DOHH2 (cell line): ENCODE data around the gene CACNA1B.

Experiments
- H3F3A ChIP-seq: fragments of 200-600 bp; sonication (generic), shearing (Covaris generic); 2 replicates; pipeline ENCODE4 v1.6.0; 2016; ENCODE audit warnings: antibody characterized with exemption, mild to moderate bottlenecking; ENCODE audit not compliant: control insufficient read depth, insufficient read depth
- H3K27ac ChIP-seq: fragments of 200-600 bp; sonication (generic); 2 replicates; pipeline ENCODE4 v1.5.1; 2014; ENCODE audit warnings: low read depth, mild to moderate bottlenecking, low read length, moderate library complexity
- H3K27me3 ChIP-seq: fragments of 200-600 bp; sonication (generic); 2 replicates; pipeline ENCODE4 v1.6.1; 2014; ENCODE audit warnings: mild to moderate bottlenecking, low read length, mixed read lengths; ENCODE audit not compliant: control insufficient read depth
- H3K36me3 ChIP-seq: fragments of 200-600 bp; sonication (generic); 2 replicates; pipeline ENCODE4 v1.6.1; 2014; ENCODE audit warnings: mild to moderate bottlenecking, low read length, moderate library complexity, mixed read lengths; ENCODE audit not compliant: control insufficient read depth
- H3K4me1 ChIP-seq: fragments of 200-600 bp; sonication (generic); 2 replicates; pipeline ENCODE4 v1.6.1; 2014; ENCODE audit warnings: mild to moderate bottlenecking, low read length, mixed read lengths; ENCODE audit not compliant: control insufficient read depth
- H3K4me2 ChIP-seq: fragments of 200-600 bp; sonication (generic); 2 replicates; pipeline ENCODE4 v1.6.0; 2014; ENCODE audit warnings: mild to moderate bottlenecking, low read length, moderate library complexity
- H3K4me3 ChIP-seq: fragments of 200-600 bp; sonication (generic); 2 replicates; pipeline ENCODE4 v1.5.1; 2014; ENCODE audit warnings: mild to moderate bottlenecking, low read length, mixed read lengths
- H3K79me2 ChIP-seq: fragments of 200-600 bp; sonication (generic); 2 replicates; pipeline ENCODE4 v1.6.1; 2014; ENCODE audit warnings: mild to moderate bottlenecking, low read length, mixed read lengths; ENCODE audit not compliant: control insufficient read depth
- H3K9me2 ChIP-seq: fragments of 200-600 bp; sonication (generic); replicated peaks from 2 replicates; pipeline ENCODE4 v1.6.1; 2014; ENCODE audit warnings: mild to moderate bottlenecking, low read length, mixed read lengths; ENCODE audit not compliant: control insufficient read depth
- H3K9me3 ChIP-seq: fragments of 200-600 bp; sonication (generic); 2 replicates; pipeline ENCODE4 v1.6.1; 2014; ENCODE audit warnings: antibody characterized with exemption, low read length, mixed read lengths; ENCODE audit not compliant: control insufficient read depth, insufficient read depth
- H4K20me1 ChIP-seq: fragments of 200-600 bp; sonication (generic); 2 replicates; pipeline ENCODE4 v1.6.0; 2014; ENCODE audit warnings: low read depth, mild to moderate bottlenecking, antibody characterized with exemption, low read length, moderate library complexity; ENCODE audit not compliant: control insufficient read depth, insufficient read depth
- CTCF ChIP-seq: fragments of 200-600 bp; sonication (generic); IDR thresholded peaks from one replicate; pipeline ENCODE4 v1.5.1; 2014; ENCODE audit warnings: antibody characterized with exemption, mild to moderate bottlenecking, low read depth, low read length; ENCODE audit not compliant: poor library complexity, severe bottlenecking
- EZH2phosphoT487 ChIP-seq: fragments of 200-600 bp; sonication (generic); IDR thresholded peaks from 2 replicates; pipeline ENCODE4 v1.6.1; 2017; ENCODE audit warnings: borderline replicate concordance, mild to moderate bottlenecking, antibody characterized with exemption, low read length, moderate library complexity, mixed read lengths

Gene CACNA1B

GRCh38 chr9:138021251-138022056 lies 143.9 kb downstream of the CACNA1B start:
- Histone ChIP-seq H3K4me3 (no peak overlapping the region), H3F3A (no peaks in the 10 kb centered on the region), H4K20me1 (no peaks in the 10 kb centered on the region), H3K4me1 (peaks cover 4% of the 10 kb centered on the region), H3K27ac (no peak overlapping the region), H3K27me3 (no peaks in the 10 kb centered on the region), H3K4me2 (no peak overlapping the region), H3K9me3 (no peaks in the 10 kb centered on the region), H3K9me2 (no peaks in the 10 kb centered on the region), H3K79me2 (no peaks in the 10 kb centered on the region), H3K36me3 (no peaks in the 10 kb centered on the region)
- TF ChIP-seq EZH2phosphoT487 (no peak), CTCF (no peak)

DNA sequence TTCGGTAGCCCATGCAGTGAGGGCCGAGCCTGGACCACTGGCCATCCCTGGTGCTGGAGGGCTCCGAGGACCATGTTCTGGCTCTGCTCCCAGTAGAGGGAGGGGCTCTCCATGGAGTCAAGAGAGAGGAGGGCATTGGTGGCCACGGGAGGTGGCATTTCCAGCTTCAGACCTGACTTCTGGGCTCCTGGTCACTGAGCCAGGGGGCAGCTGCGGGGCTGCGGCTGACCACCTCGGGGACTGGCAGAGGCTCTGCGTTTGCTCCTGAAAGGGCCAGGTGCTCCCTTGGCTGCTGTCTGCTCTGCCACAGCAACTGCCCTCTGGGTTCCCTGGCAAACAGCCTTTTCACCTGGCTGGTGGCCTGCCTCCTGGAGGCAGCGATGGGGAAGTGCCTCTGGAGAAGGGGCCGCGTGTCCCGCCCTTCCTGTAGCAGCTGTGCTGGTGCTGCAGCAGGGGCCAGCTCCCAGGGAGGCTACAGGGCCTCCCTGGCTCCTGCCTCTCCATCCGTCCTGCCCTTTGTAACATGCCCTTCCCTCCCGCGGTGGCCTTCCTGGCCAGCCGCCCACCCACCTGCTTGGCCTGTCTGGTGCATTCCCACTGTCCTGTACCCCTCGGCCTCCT lies 144.6 kb downstream of the CACNA1B start:
- peak; percentile 31 for TF ChIP-seq CTCF
- no peak for TF ChIP-seq EZH2phosphoT487
- H3K4me1 ChIP-seq: peaks cover 4% of the 10 kb centered on the region
- H4K20me1 ChIP-seq: no peaks in the 10 kb centered on the region
- H3K9me3 ChIP-seq: no peaks in the 10 kb centered on the region
- no peaks in the 10 kb centered on the region for H3K79me2 ChIP-seq
- H3K9me2 ChIP-seq: no peaks in the 10 kb centered on the region
- H3K27ac ChIP-seq: no peak overlapping the region
- H3K27me3 ChIP-seq: no peaks in the 10 kb centered on the region
- H3K4me2 ChIP-seq: no peak overlapping the region
- no peaks in the 10 kb centered on the region for H3K36me3 ChIP-seq
- H3F3A ChIP-seq: no peaks in the 10 kb centered on the region
- no peak overlapping the region for H3K4me3 ChIP-seq

DNA sequence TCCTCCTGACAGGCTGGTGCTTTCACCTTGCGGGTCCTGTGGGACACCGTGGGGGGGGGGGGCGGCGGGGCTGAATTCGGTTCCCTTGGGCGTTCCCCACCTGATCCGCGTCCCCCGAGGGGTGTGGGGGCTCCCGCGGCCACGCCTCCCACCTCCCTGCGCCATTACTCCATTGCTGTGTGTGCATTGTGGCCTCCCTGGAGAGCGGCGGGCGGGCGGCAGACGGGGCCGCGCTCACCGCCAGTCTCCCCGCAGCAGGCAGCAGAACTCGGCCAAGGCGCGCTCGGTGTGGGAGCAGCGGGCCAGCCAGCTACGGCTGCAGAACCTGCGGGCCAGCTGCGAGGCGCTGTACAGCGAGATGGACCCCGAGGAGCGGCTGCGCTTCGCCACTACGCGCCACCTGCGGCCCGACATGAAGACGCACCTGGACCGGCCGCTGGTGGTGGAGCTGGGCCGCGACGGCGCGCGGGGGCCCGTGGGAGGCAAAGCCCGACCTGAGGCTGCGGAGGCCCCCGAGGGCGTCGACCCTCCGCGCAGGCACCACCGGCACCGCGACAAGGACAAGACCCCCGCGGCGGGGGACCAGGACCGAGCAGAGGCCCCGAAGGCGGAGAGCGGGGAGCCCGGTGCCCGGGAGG lies 145.3 kb downstream of the CACNA1B start:
- H3K27ac ChIP-seq: no peak overlapping the region
- no peaks in the 10 kb centered on the region for H3K27me3 ChIP-seq
- H3K9me2 ChIP-seq: no peaks in the 10 kb centered on the region
- peaks cover 4% of the 10 kb centered on the region for H3K4me1 ChIP-seq
- H4K20me1 ChIP-seq: no peaks in the 10 kb centered on the region
- no peaks in the 10 kb centered on the region for H3K9me3 ChIP-seq
- H3F3A ChIP-seq: no peaks in the 10 kb centered on the region
- H3K4me3 ChIP-seq: no peak overlapping the region
- H3K79me2 ChIP-seq: no peaks in the 10 kb centered on the region
- no peaks in the 10 kb centered on the region for H3K36me3 ChIP-seq
- H3K4me2 ChIP-seq: no peak overlapping the region
- no peak for TF ChIP-seq CTCF
- no peak for TF ChIP-seq EZH2phosphoT487
